ENCODE data around the gene CHSY1.

The CHSY1 gene

GRCh38 chr15:101188637-101189408 lies 63.0 kb downstream of the CHSY1 start:
- no peak for DNase-seq (ENCODE audit: low spot score)

DNA sequence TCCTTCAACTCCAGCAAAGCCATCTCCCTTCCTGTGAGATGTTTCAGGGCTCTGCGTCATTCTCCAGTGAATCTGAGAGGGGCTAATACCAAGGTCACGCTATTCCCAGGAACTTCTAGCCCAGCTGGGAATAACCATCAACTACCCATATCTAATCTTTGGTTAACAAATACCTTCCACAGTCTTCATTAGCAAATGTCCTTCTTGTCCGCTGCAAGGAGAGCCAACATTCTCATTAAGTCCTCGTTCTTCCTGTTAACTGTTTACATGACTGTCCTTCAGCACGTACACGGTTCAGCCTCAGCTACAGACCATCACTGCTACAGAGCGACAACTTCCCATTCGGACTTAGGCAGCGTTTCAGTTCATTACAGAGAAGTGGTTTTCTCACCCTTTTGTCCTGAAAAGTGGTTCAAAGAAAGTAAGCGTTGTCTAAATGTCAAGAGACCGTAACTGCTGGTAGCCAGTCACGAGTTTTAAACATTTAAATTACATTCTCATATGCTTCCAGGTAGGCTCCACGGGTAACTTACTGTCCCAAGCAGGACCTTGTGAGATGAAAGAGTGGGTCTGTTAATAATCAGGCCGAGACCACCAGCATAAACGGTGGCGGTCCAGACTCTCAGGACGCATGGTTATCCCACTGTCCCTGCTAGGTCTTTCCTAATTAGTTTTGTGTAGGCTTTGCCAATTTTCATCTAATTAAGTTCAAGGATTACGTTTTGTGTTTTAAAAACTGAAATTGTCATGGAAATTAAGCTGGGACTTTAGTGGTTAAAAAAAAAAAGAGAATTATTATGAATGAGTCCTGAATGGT lies 63.8 kb downstream of the CHSY1 start:
- DNase-seq (ENCODE audit: low spot score) = no peak

- DNase-seq (ENCODE audit: low spot score) = no peak
These were observed 66.1 kb downstream of the CHSY1 start for GRCh38 chr15:101185770-101186169.

DNA sequence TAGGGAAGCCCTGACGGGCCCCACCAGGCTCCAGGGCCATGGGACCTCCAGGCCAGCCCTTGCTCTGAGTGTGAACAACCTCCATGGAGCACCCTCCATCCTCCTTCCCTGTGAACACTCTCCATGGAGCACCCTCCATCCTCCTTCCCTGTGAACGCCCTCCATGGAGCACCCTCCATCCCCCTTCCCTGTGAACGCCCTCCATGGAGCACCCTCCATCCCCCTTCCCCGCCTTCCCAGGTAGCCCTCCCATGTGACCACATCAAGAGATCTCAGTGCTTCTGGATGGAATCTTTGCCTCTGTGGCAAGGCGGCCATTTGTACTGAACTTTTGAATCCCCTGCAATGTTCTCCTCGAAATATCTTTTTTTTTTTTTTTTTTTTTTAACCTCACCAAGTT lies 66.5 kb downstream of the CHSY1 start:
- DNase-seq (ENCODE audit: low spot score) = no peak

- DNase-seq (ENCODE audit: low spot score) = no peak
These were observed 67.0 kb downstream of the CHSY1 start for GRCh38 chr15:101184830-101185229.

- no peak for DNase-seq (ENCODE audit: low spot score)
These were observed 67.9 kb downstream of the CHSY1 start for GRCh38 chr15:101183931-101184305.

DNA sequence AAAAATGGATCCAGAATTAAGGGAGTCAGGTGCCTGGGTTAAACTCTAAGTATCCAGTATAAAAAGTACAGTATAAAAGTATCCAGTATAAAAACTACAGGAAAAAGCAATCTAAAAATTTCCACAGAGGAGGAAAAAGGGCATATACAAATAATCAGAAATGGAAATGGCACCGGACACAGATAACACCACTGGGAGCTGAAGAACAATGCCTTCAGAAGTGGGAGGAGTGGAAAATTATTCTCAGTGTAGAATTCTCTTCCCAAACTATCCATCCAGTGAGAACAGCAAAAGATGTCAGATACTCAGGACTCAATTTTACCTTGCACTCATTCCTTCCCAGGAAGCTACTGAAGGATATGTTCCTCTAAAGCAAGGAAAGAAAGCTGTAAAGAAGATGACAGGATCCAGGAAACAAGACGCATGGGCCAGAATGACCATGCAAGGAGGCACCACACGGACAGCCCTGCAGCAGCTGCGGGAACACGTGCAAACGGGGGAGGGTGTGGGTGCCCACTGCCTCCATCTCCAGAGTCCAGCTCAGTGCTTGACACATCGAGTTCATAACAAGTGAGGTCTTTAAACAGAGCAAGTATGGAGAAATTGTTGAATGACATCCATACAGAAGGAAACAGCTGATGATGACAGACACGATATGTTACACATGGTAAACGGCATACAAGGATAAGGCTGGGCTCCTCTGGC lies 68.5 kb downstream of the CHSY1 start:
- DNase-seq (ENCODE audit: low spot score) = no peak

GRCh38 chr15:101182215-101182614 lies 69.6 kb downstream of the CHSY1 start:
- no peak for DNase-seq (ENCODE audit: low spot score)

GRCh38 chr15:101181349-101181748 lies 70.5 kb downstream of the CHSY1 start:
- no peak for DNase-seq (ENCODE audit: low spot score)

- DNase-seq (ENCODE audit: low spot score) = no peak
These were observed 71.1 kb downstream of the CHSY1 start for GRCh38 chr15:101180620-101181307.

- no peak for DNase-seq (ENCODE audit: low spot score)
These were observed 72.3 kb downstream of the CHSY1 start for GRCh38 chr15:101179341-101180153.

- DNase-seq (ENCODE audit: low spot score) = no peak
These were observed 72.9 kb downstream of the CHSY1 start for GRCh38 chr15:101178931-101179330.

GRCh38 chr15:101178479-101178878 lies 73.4 kb downstream of the CHSY1 start:
- DNase-seq (ENCODE audit: low spot score) = no peak

DNA sequence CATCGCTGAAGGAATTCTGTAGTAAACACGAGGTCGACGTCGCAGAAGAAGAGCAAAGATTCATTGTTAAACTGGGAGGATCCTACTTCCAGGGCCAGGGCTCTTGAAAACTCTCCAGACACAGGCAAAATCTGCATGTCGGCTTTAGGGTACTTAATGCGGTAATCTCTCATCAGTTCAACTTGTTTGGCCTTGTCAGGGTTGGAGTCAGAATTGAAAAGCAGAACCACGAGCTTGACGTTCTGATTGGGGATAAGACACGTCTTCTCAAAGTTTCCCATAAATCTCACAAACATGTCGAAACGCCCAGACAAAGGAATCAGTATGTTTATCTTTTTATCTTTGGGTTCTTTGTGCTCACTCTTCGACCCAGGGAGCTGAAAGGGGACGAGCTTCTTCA lies 74.0 kb downstream of the CHSY1 start:
- DNase-seq (ENCODE audit: low spot score) = no peak

- DNase-seq (ENCODE audit: low spot score) = no peak
These were observed 75.2 kb downstream of the CHSY1 start for GRCh38 chr15:101176625-101177024.

DNA sequence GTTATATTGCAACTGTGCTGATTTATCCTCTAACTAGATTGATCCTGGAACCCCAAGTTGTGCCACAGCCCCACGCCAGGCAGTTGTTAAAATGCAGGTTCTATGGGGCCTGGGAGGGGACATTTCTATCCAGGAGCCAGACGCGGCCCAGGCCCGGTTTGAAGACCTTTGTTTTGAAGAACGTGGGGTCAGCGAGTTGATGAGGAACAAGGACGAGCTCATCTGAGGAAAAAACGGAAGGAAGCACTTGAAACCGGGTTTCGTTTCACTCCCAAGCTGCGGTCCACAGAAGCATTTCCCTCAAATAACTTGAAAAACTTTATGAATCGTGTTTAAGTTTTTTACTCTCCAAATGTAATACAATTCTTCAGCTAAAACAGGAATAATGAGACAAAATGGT lies 76.4 kb downstream of the CHSY1 start:
- no peak for DNase-seq (ENCODE audit: low spot score)

- DNase-seq (ENCODE audit: low spot score) = no peak
These were observed 77.5 kb downstream of the CHSY1 start for GRCh38 chr15:101174152-101174920.

DNA sequence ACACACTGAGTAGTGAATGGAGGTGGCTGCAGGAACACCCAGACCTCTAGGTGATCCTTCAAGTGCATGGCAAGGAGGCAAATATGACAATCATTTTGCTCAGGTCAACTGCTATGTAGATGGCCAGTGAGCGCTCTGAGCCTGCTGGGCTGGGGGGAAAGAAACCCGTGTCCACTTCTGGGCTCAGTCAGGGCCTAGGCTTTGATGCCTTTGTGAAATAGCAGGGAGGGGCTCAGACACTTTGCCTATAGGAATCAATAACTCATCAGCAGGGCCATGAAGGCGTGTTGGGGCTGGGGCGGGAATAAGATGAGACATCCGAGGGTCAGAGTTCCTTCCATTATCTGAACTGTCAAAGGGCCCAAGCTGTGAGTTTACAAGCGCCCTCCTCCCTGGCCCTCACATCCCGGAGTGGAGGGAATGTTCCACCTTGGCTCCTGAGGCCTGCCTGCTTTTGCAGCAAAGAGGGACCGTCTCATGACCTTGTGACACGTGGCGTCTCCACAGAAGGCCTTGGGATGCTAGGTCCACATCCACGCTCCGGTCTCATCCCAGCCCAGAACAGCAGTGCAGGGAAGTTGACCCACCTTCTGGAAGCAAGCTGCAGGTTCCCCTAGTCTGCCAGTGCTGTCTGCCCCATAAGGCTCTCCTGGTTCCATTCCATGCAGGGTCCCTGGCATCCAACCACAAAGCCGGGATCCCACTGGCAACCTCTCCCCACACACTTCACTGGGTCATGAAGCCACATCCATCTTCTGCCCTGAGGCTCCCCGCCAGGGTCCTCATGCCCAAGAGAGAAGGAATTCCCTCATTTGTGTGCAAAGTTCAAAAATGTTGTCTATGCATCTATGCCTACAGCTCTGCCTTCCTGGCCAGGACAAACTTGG lies 78.4 kb downstream of the CHSY1 start:
- no peak for DNase-seq (ENCODE audit: low spot score)

DNA sequence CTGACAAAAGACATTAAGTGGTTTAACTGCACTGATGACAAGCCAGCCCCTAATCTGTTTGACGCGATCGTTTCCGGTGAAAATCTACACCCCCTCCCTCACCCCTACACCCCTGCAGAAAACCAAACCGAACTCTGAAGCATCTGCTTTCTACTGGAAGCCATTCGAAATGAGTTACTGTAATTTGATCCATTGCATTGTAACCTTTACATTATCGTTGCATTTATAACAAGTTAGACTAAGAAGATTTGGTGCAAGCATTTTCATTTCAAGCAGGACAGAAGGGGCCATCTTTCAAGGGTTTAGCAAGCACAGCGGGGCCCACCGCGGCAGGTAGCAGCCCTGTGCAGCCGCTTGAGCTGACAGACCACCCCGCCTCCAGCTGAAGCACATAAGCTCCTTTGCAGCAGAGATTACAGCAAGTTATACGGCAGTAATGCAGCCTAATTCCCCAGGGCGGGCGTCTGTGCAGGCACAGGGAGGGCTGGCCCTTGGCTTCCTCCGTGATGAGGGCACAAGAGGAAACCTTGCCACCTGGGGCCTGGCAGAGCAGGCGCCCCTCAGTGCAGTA lies 79.3 kb downstream of the CHSY1 start:
- no peak for DNase-seq (ENCODE audit: low spot score)

All from RKO (cell line).